HG03025 (cell line): ENCODE results near the gene FGF18.
"Not testable (repeated sequence)": the region's sequence is repeated elsewhere in the genome, so short reads cannot be mapped to it uniquely, and the experiment has no call there.

Experiments
- ATAC-seq: cut with Tn5 transposase; IDR thresholded peaks from one replicate; pipeline ENCODE4 v1.9.1; 2021; ENCODE audit warnings: mild to moderate bottlenecking, moderate library complexity; ENCODE audit not compliant: unreplicated experiment, low FRiP score

Gene FGF18

GRCh38 chr5:171418982-171419687 lies at the start of gene FGF18:
Gene FGF18, plus strand, starts transcription at chr5:171419647. Its CDS starts 553 bp downstream, at chr5:171420200.
- ATAC-seq: peak; percentile 50

GRCh38 chr5:171369898-171370297 lies 49.5 kb upstream of the FGF18 start:
- no peak for ATAC-seq

GRCh38 chr5:171370881-171371280 lies 48.6 kb upstream of the FGF18 start:
- ATAC-seq: not testable (repeated sequence)

GRCh38 chr5:171371326-171371725 lies 48.1 kb upstream of the FGF18 start:
- no peak for ATAC-seq

GRCh38 chr5:171379961-171380360 lies 39.5 kb upstream of the FGF18 start:
- no peak for ATAC-seq

- not testable (repeated sequence) for ATAC-seq
Observed at GRCh38 chr5:171384416-171384815, 35.0 kb upstream of the FGF18 start.

- not testable (repeated sequence) for ATAC-seq
Observed at GRCh38 chr5:171384999-171385398, 34.4 kb upstream of the FGF18 start.

- no peak for ATAC-seq
Observed at GRCh38 chr5:171386006-171386671, 33.3 kb upstream of the FGF18 start.

- ATAC-seq: peak; percentile 1
Observed at GRCh38 chr5:171386861-171387344, 32.5 kb upstream of the FGF18 start.

GRCh38 chr5:171387345-171387969 lies 32.0 kb upstream of the FGF18 start, which contains the start of gene NPM1:
Gene NPM1, plus strand, starts transcription at chr5:171387849. Its CDS starts 100 bp downstream, at chr5:171387949.
- peak; percentile 73 for ATAC-seq

- ATAC-seq: peak; percentile 16
Observed at GRCh38 chr5:171387970-171388815, 31.3 kb upstream of the FGF18 start.

GRCh38 chr5:171388816-171389168 lies 30.7 kb upstream of the FGF18 start:
- ATAC-seq: no peak

GRCh38 chr5:171390883-171391677 lies 28.4 kb upstream of the FGF18 start:
- ATAC-seq: no peak

GRCh38 chr5:171391996-171392577 lies 27.4 kb upstream of the FGF18 start:
- no peak for ATAC-seq

- no peak for ATAC-seq
Observed at GRCh38 chr5:171392585-171393159, 26.8 kb upstream of the FGF18 start.

- no peak for ATAC-seq
Observed at GRCh38 chr5:171395042-171395441, 24.4 kb upstream of the FGF18 start.

- ATAC-seq: not testable (repeated sequence)
Observed at GRCh38 chr5:171396583-171396982, 22.9 kb upstream of the FGF18 start.

GRCh38 chr5:171397190-171397589 lies 22.3 kb upstream of the FGF18 start:
- no peak for ATAC-seq

GRCh38 chr5:171397599-171397998 lies 21.8 kb upstream of the FGF18 start:
- ATAC-seq: no peak
